ENCODE results near the gene TRIM71.
"Not testable (repeated sequence)": the region's sequence is repeated elsewhere in the genome, so short reads cannot be mapped to it uniquely, and the experiment has no call there.

TRIM71 gene

GRCh38 chr3:32817558-32818228 lies at the start of gene TRIM71:
Gene TRIM71, plus strand, starts transcription at chr3:32817997. Its CDS starts 84 bp downstream, at chr3:32818081.
- in situ Hi-C loops (cut with HindIII; ENCODE audit: low sequenced_read_pairs): no loop called here

DNA sequence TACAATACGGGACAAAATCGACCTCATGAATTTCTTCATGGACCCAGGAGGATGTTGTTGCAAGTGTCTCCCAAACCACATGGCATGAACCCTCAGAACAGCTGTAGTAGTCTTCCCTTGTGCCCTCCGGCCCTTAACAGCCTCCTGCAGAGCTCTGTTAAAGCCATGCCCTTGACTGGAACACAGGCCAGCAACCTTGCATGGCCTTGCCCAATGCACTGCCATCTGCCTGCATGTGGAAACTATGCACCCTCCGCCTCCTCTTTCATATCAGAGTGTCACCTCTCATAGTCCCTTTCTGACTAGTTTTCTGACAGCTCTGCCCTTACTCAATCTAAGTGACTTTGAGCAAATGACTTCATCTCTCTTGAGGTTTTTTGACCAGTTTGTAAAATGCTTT lies 39.4 kb upstream of the TRIM71 start:
- in situ Hi-C loops (cut with HindIII; ENCODE audit: low sequenced_read_pairs): no loop called here

GRCh38 chr3:32780071-32780734 lies 37.6 kb upstream of the TRIM71 start:
- in situ Hi-C loops (cut with HindIII; ENCODE audit: low sequenced_read_pairs): no loop called here

DNA sequence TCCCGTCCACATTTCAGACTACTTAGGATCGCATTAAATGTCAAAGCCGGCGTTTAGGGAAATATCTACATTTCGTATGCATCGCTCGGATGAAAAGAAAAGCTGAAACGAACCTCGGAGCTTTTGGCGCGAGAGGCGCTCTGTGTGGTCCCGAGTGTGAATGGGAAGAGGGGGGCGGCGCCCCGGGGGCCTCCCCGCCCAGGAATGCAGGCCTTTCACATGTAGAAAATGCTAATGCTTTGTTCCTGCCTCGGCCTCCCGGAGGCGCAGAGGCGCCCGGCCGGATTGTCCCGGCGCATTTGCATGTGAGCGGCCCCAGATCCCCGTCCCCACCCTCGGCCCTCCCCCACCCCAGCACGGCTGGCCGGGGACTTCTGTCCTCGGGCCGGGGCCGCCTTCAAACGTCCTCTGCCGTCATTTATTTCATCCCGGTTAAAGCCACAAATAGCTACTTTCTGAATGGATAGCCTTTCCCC lies 37.0 kb upstream of the TRIM71 start:
- in situ Hi-C loops (cut with HindIII; ENCODE audit: low sequenced_read_pairs): no loop called here

DNA sequence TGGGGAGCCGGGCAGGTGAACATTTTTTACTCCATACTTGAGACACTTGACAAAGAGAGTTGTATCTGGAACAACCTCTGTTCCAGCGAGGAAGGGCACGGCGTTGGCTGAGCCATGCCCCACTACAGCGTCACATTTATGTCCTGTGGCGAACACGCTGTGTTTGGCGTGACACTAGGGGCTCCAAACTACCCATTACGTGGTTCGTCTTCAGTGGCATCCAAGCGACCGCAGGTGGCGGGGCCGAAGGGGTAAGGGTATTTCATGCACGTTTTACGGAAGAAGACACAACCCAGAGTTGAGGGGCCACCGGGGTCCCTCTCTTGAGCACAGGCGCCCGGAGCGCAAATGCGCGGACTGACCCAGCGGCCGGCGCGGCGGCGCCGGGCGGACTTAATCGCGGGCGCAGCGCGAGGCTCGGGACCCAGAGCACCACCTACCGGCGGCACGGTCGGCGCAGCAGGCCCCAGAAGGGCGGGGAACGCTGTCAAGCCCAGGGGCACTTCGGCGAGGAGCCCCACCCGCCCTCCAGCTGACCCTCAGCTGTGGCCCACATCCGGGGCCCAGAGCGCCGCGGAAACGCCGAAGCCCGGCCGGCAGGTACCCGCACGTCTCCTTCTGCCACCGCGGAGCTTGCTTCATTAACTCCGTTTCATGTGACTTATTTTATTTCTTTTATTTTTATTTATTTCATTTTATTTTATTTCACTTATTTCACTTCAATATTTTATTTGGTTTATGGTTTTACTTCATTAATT lies 36.4 kb upstream of the TRIM71 start:
- in situ Hi-C loops (cut with HindIII; ENCODE audit: low sequenced_read_pairs): no loop called here

GRCh38 chr3:32781969-32782270 lies 35.9 kb upstream of the TRIM71 start:
- in situ Hi-C loops (cut with HindIII; ENCODE audit: low sequenced_read_pairs): not testable (repeated sequence)

DNA sequence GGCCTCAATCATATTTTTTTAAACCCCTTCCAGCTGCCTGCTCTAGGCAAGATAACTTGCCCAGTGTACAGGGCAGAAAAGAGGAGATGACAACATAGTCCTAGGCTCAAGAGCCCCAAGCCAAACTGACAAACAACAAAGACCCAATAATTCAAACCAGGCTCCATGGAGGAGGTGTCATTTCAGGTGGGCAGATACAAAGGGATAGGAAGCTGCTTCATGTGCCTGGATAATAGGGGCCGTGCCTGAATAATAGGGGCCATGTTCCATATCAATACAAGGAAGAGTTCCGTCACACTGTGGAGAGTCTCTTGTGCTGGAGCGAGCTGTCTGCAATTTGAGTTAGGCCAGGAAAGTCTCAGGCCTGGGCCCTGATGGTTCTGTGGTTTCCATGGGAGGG lies 35.4 kb upstream of the TRIM71 start:
- in situ Hi-C loops (cut with HindIII; ENCODE audit: low sequenced_read_pairs): no loop called here

- in situ Hi-C loops (cut with HindIII; ENCODE audit: low sequenced_read_pairs): no loop called here
Observed at GRCh38 chr3:32791833-32792232, 26.0 kb upstream of the TRIM71 start.

- in situ Hi-C loops (cut with HindIII; ENCODE audit: low sequenced_read_pairs): no loop called here
Observed at GRCh38 chr3:32794487-32795308, 23.1 kb upstream of the TRIM71 start.

DNA sequence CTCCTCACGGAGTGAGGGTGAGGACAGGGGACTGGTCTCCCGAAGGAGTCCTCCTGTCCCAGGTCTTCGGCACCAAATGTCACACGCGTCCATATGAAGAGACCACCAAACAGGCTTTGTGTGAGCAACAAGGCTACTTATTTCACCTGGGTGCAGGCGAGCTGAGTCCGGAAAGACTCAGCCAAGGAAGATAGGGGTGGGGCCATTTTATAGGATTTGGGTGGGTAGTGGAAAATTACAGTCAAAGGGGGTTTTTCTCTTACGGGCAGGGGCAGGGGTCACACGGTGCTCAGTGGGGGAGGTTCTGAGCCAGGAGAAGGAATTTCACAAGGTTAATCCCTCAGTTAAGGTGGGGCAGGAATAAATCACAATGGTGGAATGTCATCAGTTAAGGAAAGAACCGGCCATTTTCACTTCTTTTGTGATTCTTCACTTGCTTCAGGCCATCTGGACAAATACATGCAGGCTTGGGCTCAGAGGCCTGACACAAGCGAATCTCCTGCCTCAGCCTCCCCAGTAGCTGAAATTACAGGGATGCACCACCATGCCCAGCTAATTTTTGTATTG lies 21.3 kb upstream of the TRIM71 start:
- in situ Hi-C loops (cut with HindIII; ENCODE audit: low sequenced_read_pairs): not testable (repeated sequence)

DNA sequence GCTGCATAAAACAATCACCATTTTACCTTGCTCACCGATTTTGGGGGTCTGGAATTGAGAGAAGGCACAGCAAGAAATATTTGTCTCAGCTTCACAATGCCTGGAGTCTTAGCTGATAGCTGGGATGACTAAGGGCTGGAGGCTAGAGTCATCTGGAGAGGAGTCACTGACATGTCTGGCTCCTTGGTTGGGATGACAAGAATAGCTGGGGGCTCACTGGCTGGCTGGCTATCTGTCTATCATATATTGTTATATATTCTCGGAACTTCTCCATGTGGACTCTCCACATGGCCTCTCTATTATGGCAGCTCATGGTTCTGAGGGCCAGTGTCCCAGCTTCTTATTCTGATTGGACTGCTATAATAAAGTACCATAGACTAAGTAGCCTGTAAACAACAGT lies 20.0 kb upstream of the TRIM71 start:
- in situ Hi-C loops (cut with HindIII; ENCODE audit: low sequenced_read_pairs): no loop called here

DNA sequence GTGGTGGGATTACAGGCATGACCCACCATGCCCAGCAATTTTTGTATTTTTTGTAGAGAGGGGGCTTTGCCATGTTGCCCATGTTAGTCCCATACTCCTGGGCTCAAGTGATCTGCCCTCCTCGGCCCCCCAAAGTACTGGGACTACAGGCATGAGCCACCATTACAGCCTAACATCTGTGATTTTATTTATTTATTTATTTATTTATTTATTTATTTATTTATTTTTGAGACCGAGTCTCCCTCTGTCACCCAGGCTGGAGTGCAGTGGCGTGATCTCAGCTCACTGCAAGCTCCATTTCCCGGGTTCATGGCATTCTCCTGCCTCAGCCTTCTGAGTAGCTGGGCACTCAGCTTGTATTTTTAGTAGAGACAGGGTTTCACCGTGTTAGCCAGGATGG lies 16.4 kb upstream of the TRIM71 start:
- in situ Hi-C loops (cut with HindIII; ENCODE audit: low sequenced_read_pairs): not testable (repeated sequence)

GRCh38 chr3:32813180-32813579 lies 4.6 kb upstream of the TRIM71 start:
- in situ Hi-C loops (cut with HindIII; ENCODE audit: low sequenced_read_pairs): no loop called here

- in situ Hi-C loops (cut with HindIII; ENCODE audit: low sequenced_read_pairs): no loop called here
Observed at GRCh38 chr3:32814361-32814760, 3.4 kb upstream of the TRIM71 start.

- in situ Hi-C loops (cut with HindIII; ENCODE audit: low sequenced_read_pairs): no loop called here
Observed at GRCh38 chr3:32815841-32816438, 1.9 kb upstream of the TRIM71 start.

- in situ Hi-C loops (cut with HindIII; ENCODE audit: low sequenced_read_pairs): no loop called here
Observed at GRCh38 chr3:32816439-32817256, 1.1 kb upstream of the TRIM71 start.

DNA sequence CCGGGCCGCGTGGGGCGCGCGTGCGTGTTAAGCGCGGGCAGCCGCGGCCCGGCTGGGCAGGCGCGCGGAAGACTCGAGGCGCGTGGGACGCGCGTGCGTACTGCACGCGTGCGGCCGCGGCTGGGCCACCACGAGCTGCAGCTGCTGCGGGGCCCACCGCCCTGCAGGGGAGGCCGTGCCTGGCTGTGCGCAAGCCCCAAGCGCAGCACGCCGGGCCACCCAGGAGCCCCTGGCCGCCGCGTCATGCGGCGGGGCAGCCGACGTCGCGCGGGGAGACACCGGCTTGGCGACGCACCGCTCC lies 590 bp upstream of the TRIM71 start:
- in situ Hi-C loops (cut with HindIII; ENCODE audit: low sequenced_read_pairs): no loop called here

- in situ Hi-C loops (cut with HindIII; ENCODE audit: low sequenced_read_pairs): no loop called here
Observed at GRCh38 chr3:32818229-32818969, 602 bp downstream of the TRIM71 start.

- in situ Hi-C loops (cut with HindIII; ENCODE audit: low sequenced_read_pairs): no loop called here
Observed at GRCh38 chr3:32818970-32819511, 1.2 kb downstream of the TRIM71 start.
